DOHH2 (cell line): Measurements from ENCODE around the gene TNS2.
"Not testable (repeated sequence)": the region's sequence is repeated elsewhere in the genome, so short reads cannot be mapped to it uniquely, and the experiment has no call there.

Source experiments
- H3F3A ChIP-seq: fragments of 200-600 bp; sonication (generic), shearing (Covaris generic); 2 replicates; pipeline ENCODE4 v1.6.0; 2016; ENCODE audit warnings: antibody characterized with exemption, mild to moderate bottlenecking; ENCODE audit not compliant: control insufficient read depth, insufficient read depth
- H3K27ac ChIP-seq: fragments of 200-600 bp; sonication (generic); 2 replicates; pipeline ENCODE4 v1.5.1; 2014; ENCODE audit warnings: low read depth, mild to moderate bottlenecking, low read length, moderate library complexity
- H3K27me3 ChIP-seq: fragments of 200-600 bp; sonication (generic); 2 replicates; pipeline ENCODE4 v1.6.1; 2014; ENCODE audit warnings: mild to moderate bottlenecking, low read length, mixed read lengths; ENCODE audit not compliant: control insufficient read depth
- H3K36me3 ChIP-seq: fragments of 200-600 bp; sonication (generic); 2 replicates; pipeline ENCODE4 v1.6.1; 2014; ENCODE audit warnings: mild to moderate bottlenecking, low read length, moderate library complexity, mixed read lengths; ENCODE audit not compliant: control insufficient read depth
- H3K4me1 ChIP-seq: fragments of 200-600 bp; sonication (generic); 2 replicates; pipeline ENCODE4 v1.6.1; 2014; ENCODE audit warnings: mild to moderate bottlenecking, low read length, mixed read lengths; ENCODE audit not compliant: control insufficient read depth
- H3K4me2 ChIP-seq: fragments of 200-600 bp; sonication (generic); 2 replicates; pipeline ENCODE4 v1.6.0; 2014; ENCODE audit warnings: mild to moderate bottlenecking, low read length, moderate library complexity
- H3K4me3 ChIP-seq: fragments of 200-600 bp; sonication (generic); 2 replicates; pipeline ENCODE4 v1.5.1; 2014; ENCODE audit warnings: mild to moderate bottlenecking, low read length, mixed read lengths
- H3K79me2 ChIP-seq: fragments of 200-600 bp; sonication (generic); 2 replicates; pipeline ENCODE4 v1.6.1; 2014; ENCODE audit warnings: mild to moderate bottlenecking, low read length, mixed read lengths; ENCODE audit not compliant: control insufficient read depth
- H3K9me2 ChIP-seq: fragments of 200-600 bp; sonication (generic); replicated peaks from 2 replicates; pipeline ENCODE4 v1.6.1; 2014; ENCODE audit warnings: mild to moderate bottlenecking, low read length, mixed read lengths; ENCODE audit not compliant: control insufficient read depth
- H3K9me3 ChIP-seq: fragments of 200-600 bp; sonication (generic); 2 replicates; pipeline ENCODE4 v1.6.1; 2014; ENCODE audit warnings: antibody characterized with exemption, low read length, mixed read lengths; ENCODE audit not compliant: control insufficient read depth, insufficient read depth
- H4K20me1 ChIP-seq: fragments of 200-600 bp; sonication (generic); 2 replicates; pipeline ENCODE4 v1.6.0; 2014; ENCODE audit warnings: low read depth, mild to moderate bottlenecking, antibody characterized with exemption, low read length, moderate library complexity; ENCODE audit not compliant: control insufficient read depth, insufficient read depth
- EZH2phosphoT487 ChIP-seq: fragments of 200-600 bp; sonication (generic); IDR thresholded peaks from 2 replicates; pipeline ENCODE4 v1.6.1; 2017; ENCODE audit warnings: borderline replicate concordance, mild to moderate bottlenecking, antibody characterized with exemption, low read length, moderate library complexity, mixed read lengths
- TF ChIP-seq, protein P1 (sequence below): fragments of 200-600 bp; sonication (generic); IDR thresholded peaks from one replicate; pipeline ENCODE4 v1.5.1; 2014; ENCODE audit warnings: antibody characterized with exemption, mild to moderate bottlenecking, low read depth, low read length; ENCODE audit not compliant: poor library complexity, severe bottlenecking

Gene TNS2

DNA sequence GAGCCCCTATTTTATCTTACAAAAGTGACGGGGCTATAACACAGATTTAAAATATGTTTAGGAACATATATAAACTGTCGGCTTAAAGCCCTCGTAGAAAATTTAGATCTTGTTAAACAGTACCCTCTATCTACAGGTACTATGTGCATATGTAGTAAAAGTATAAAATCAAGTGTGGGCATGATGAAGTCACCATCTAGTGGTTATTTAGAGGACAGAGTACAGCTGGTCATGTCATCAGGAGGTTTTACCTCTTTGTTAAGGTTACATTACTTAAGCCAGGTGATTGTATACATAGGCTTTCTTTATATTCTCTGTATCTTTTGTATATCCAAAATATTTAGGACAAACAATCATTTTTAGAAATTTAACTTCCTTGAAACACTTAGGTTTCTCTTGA lies 18.2 kb upstream of the TNS2 start:
- H3K4me1 ChIP-seq: no peaks in the 10 kb centered on the region
- no peaks in the 10 kb centered on the region for H3K9me2 ChIP-seq
- no peaks in the 10 kb centered on the region for H3K9me3 ChIP-seq
- H3F3A ChIP-seq: peaks cover 23% of the 10 kb centered on the region
- H3K27ac ChIP-seq: no peak overlapping the region
- no peak overlapping the region for H3K4me2 ChIP-seq
- H4K20me1 ChIP-seq: no peaks in the 10 kb centered on the region
- no peaks in the 10 kb centered on the region for H3K27me3 ChIP-seq
- no peak for TF ChIP-seq EZH2phosphoT487
- TF ChIP-seq, protein P1, sequence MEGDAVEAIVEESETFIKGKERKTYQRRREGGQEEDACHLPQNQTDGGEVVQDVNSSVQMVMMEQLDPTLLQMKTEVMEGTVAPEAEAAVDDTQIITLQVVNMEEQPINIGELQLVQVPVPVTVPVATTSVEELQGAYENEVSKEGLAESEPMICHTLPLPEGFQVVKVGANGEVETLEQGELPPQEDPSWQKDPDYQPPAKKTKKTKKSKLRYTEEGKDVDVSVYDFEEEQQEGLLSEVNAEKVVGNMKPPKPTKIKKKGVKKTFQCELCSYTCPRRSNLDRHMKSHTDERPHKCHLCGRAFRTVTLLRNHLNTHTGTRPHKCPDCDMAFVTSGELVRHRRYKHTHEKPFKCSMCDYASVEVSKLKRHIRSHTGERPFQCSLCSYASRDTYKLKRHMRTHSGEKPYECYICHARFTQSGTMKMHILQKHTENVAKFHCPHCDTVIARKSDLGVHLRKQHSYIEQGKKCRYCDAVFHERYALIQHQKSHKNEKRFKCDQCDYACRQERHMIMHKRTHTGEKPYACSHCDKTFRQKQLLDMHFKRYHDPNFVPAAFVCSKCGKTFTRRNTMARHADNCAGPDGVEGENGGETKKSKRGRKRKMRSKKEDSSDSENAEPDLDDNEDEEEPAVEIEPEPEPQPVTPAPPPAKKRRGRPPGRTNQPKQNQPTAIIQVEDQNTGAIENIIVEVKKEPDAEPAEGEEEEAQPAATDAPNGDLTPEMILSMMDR: no peak
- H3K79me2 ChIP-seq: peaks cover 23% of the 10 kb centered on the region
- peaks cover 85% of the 10 kb centered on the region for H3K36me3 ChIP-seq
- H3K4me3 ChIP-seq: no peak overlapping the region

DNA sequence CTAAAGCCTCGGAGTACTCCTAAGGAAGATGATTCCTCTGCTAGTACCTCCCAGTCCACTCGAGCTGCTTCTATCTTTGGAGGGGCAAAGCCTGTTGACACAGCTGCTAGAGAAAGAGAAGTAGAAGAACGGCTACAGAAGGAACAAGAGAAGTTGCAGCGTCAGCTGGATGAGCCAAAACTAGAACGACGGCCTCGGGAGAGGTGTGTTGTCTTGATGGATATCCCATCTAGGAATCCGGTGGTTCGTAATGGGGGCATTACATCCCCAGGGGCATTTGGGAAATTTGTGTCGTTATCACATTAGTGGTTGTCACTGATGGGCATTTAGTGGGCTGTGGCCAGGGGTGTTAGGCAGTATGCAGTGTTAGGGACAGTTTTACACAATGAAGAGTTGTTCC lies 16.0 kb upstream of the TNS2 start:
- not testable (repeated sequence) for H3K9me2 ChIP-seq, H4K20me1 ChIP-seq, H3K4me2 ChIP-seq, H3K27me3 ChIP-seq, H3K9me3 ChIP-seq, H3K4me1 ChIP-seq, H3K4me3 ChIP-seq, H3K27ac ChIP-seq
- peaks cover 14% of the 10 kb centered on the region for H3K79me2 ChIP-seq
- peaks cover 36% of the 10 kb centered on the region for H3F3A ChIP-seq
- peaks cover 86% of the 10 kb centered on the region for H3K36me3 ChIP-seq

DNA sequence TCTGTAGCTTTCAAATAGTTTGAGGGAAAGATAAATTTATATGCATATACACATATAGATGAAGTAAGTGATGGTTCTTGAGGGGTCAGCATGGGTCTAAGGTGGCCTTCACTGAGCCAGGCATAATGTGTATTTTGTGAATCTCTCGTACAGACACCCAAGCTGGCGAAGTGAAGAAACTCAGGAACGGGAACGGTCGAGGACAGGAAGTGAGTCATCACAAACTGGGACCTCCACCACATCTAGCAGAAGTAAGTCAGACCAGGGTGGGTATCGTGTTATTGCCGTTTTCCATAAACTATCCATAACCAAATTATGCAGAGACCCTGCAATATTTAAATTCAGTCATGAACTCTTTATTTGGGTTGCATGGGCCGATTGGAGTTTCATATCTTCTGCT lies 15.4 kb upstream of the TNS2 start:
- peaks cover 38% of the 10 kb centered on the region for H3F3A ChIP-seq
- H3K36me3 ChIP-seq: peaks cover 86% of the 10 kb centered on the region
- H3K9me2 ChIP-seq: no peaks in the 10 kb centered on the region
- TF ChIP-seq, protein P1: no peak
- TF ChIP-seq EZH2phosphoT487: no peak
- H3K27ac ChIP-seq: no peak overlapping the region
- H3K27me3 ChIP-seq: no peaks in the 10 kb centered on the region
- H3K4me1 ChIP-seq: no peaks in the 10 kb centered on the region
- H3K4me3 ChIP-seq: no peak overlapping the region
- peaks cover 14% of the 10 kb centered on the region for H3K79me2 ChIP-seq
- H4K20me1 ChIP-seq: peaks cover 6% of the 10 kb centered on the region; the same call in 1 of the 2 replicates
- no peak overlapping the region for H3K4me2 ChIP-seq
- H3K9me3 ChIP-seq: no peaks in the 10 kb centered on the region

DNA sequence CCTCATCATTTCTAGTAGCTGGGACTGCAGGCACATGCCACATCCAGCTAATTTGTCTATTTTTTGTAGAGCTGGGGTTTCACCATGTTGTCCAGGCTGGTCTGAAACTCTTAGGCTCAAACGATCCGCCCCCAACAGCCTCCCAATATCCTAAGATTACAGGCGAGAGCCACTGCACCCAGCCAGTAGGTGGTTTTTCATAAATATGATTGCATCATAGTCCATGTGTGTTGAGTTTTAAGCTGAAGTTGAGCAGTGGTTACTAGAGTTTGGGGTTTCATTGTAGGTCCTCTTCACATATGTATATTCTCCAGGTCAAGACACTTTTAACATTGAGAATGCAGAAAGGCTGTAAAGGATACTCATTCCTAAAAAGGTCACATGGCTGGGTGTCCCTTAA lies 13.1 kb upstream of the TNS2 start:
- H3K9me2 ChIP-seq: no peaks in the 10 kb centered on the region
- no peak overlapping the region for H3K4me2 ChIP-seq
- H3K36me3 ChIP-seq: peaks cover 82% of the 10 kb centered on the region
- no peak overlapping the region for H3K27ac ChIP-seq
- no peaks in the 10 kb centered on the region for H3K27me3 ChIP-seq
- peaks cover 2% of the 10 kb centered on the region; the same call in 1 of the 2 replicates for H3K79me2 ChIP-seq
- H4K20me1 ChIP-seq: peaks cover 6% of the 10 kb centered on the region; the same call in 1 of the 2 replicates
- H3K9me3 ChIP-seq: no peaks in the 10 kb centered on the region
- TF ChIP-seq, protein P1: no peak
- TF ChIP-seq EZH2phosphoT487: no peak
- H3K4me1 ChIP-seq: no peaks in the 10 kb centered on the region
- peaks cover 30% of the 10 kb centered on the region for H3F3A ChIP-seq
- H3K4me3 ChIP-seq: no peak overlapping the region
